Astrocyte of the spinal cord (primary cell): ENCODE measurements around the gene RBKS.

ENCODE experiments used
- DNase-seq: peaks from one replicate; pipeline ENCODE4 v3.0.0; 2011; ENCODE audit warnings: low read depth, low spot score
- H3K4me3 ChIP-seq: 2 replicates; pipeline ENCODE4 v1.5.1; 2011; ENCODE audit warnings: low read depth, mild to moderate bottlenecking, low read length, moderate library complexity
- CTCF ChIP-seq: IDR thresholded peaks from 2 replicates; pipeline ENCODE4 v1.5.1; 2012; ENCODE audit warnings: low read depth, mild to moderate bottlenecking, low read length, inconsistent platforms
- in situ Hi-C: cut with HindIII; loops from 2 replicates; pipeline ENCODE4 v1.10.0; 2017; ENCODE audit warnings: low sequenced_read_pairs

RBKS gene

DNA sequence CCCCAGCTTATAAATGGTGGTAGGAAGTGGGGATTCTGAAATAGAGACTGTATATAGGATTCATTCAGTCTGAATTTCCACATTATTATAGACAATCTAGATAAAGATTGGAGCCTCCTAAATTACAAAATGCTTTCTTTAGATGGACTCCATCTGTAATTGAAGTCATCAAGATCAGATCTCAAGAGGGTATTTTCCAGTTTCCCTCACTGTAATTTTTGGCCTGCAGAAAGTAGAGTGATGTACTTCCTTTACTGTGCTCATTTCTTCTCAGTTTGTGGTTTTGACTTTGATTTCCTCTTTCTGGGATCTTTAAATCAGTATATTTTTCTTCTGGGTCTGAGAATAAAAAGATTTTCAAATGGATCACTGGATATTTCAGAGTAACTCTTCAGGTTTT, 7.5 kb upstream of the RBKS start:
- in situ Hi-C loops, result no loop called here

GRCh38 chr2:27893006-27893405, 2.8 kb upstream of the RBKS start:
- DNase-seq, result no peak
- no peak overlapping the region for H3K4me3 ChIP-seq
- in situ Hi-C loops, result no loop called here
- TF ChIP-seq CTCF, result no peak

More for the DNA sequence above, 7.5 kb upstream of the RBKS start:
- TF ChIP-seq CTCF, result no peak
- H3K4me3 ChIP-seq, result no peak overlapping the region
- no peak for DNase-seq

DNA sequence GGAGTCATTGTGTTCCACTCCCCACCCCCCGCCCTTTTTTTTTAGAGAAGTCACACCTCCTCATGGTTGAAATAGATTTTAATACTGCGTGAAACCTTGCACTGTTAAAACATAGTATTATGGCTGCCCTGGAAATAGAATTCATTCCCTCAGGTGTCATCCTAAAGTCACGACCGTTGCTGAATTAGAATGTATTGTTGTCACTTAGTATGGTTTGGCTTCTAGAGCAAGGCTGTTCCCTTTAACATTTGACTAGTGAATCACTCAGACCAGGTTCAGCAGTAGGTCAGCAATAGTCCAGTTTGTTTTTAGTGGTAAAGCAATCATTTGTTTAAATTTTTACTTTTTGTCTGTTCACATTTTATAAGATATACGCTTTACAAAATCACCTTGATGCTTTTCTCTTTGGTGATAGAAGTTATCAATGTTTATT, 1.5 kb upstream of the RBKS start:
- DNase-seq, result peak; percentile 26
- no peak overlapping the region for H3K4me3 ChIP-seq

DNA sequence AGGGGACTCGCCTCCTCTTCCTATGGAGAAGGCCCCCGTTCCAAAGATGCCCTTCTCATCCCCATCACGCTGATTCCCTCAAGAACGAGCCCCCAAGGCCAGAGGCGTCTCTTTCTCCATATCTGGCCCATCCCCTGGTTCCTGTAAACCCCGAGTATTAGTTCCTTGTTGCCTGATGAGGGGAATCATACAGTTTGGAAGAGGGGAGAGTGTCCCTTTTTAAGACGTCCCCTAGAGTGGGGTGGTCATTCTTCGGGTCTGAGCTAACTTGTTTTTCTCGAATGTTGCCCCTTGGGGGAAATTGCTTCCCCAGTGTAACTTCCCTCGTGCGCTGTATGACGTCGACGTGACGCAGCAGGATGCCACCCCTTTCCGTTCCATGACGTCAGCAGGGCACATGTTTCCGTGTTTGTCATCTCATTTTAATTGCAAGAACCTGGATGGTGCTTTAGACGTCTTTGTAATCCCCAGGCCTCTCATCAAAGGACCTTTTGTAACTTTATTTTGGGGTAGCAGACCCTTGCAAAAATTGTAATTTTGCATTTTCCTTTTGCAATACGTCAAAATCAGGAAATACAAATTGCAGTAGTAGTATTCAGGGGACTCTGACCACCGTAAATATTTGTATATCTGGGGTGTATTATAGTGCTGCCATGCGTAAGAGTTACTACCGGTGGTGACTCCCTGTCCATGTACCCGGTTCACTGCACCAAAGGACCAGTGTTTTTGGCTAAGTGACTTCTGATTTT, 911 bp upstream of the RBKS start:
- TF ChIP-seq CTCF, result no peak
- peak; percentile 78 for DNase-seq
- peak overlapping the region; percentile 83 for H3K4me3 ChIP-seq
- in situ Hi-C loops, result no loop called here

More for the DNA sequence above, 1.5 kb upstream of the RBKS start:
- TF ChIP-seq CTCF, result no peak
- in situ Hi-C loops, result no loop called here

GRCh38 chr2:27889774-27890145, 427 bp downstream of the RBKS start:
- peak; percentile 13 for DNase-seq
- no peak for TF ChIP-seq CTCF
- in situ Hi-C loops, result no loop called here
- peak overlapping the region; percentile 83 for H3K4me3 ChIP-seq

DNA sequence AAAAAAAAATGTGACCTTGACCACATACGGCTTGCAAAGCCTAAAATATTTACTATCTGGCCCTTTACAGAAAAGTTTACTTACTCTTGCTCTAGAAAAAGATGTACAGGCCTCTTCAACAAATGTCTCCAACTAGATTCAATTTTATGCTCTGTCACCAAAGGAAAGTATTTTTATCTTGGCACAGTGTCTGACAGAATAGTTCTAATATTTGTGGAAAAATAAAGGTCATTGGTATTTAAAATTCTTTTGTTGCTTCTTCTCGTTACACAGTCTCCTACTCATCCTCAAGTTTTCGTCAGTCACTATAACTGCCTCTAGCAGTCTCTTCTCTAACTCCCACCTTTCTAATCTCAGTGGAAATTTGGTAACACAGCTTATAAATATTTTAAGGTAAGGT, 1.4 kb downstream of the RBKS start:
- TF ChIP-seq CTCF, result no peak
- DNase-seq, result peak; percentile 46
- no peak overlapping the region for H3K4me3 ChIP-seq
- in situ Hi-C loops, result no loop called here
